SU-DHL-6 (cell line): ENCODE results near the gene BRIP1.

Experiments
- H2AFZ ChIP-seq: fragments of 200-600 bp; sonication (generic); 2 replicates; pipeline ENCODE4 v1.6.1; 2014; ENCODE audit warnings: low read depth, mild to moderate bottlenecking, moderate library complexity, mixed read lengths, antibody characterized with exemption, low read length; ENCODE audit not compliant: severe bottlenecking
- H3F3A ChIP-seq: fragments of 200-600 bp; shearing (Covaris generic); 2 replicates; pipeline ENCODE4 v1.6.0; 2016; ENCODE audit warnings: antibody characterized with exemption, mild to moderate bottlenecking; ENCODE audit not compliant: insufficient read depth
- H3K27ac ChIP-seq: fragments of 200-600 bp; sonication (generic); 2 replicates; pipeline ENCODE4 v1.5.1; 2016; ENCODE audit warnings: low read depth, mild to moderate bottlenecking, low read length, moderate library complexity, mixed read lengths
- H3K27me3 ChIP-seq: fragments of 200-600 bp; sonication (generic), shearing (Covaris generic); 2 replicates; pipeline ENCODE4 v1.6.0; 2014; ENCODE audit warnings: mild to moderate bottlenecking, low read length
- H3K36me3 ChIP-seq: fragments of 200-600 bp; sonication (generic); 2 replicates; pipeline ENCODE4 v1.6.1; 2014; ENCODE audit warnings: mild to moderate bottlenecking, low read length, mixed read lengths
- H3K4me2 ChIP-seq: fragments of 300-600, 200-600 bp; shearing (Covaris generic), sonication (generic); 2 replicates; pipeline ENCODE4 v1.6.0; 2014; ENCODE audit warnings: low read length, low read depth, mild to moderate bottlenecking; ENCODE audit not compliant: poor library complexity, severe bottlenecking
- H3K4me3 ChIP-seq: fragments of 200-600 bp; sonication (generic); 2 replicates; pipeline ENCODE4 v1.5.1; 2014; ENCODE audit warnings: antibody characterized with exemption, low read length, mild to moderate bottlenecking, mixed read lengths; ENCODE audit not compliant: insufficient read depth, poor library complexity, severe bottlenecking
- H3K79me2 ChIP-seq: fragments of 200-600 bp; sonication (generic); 2 replicates; pipeline ENCODE4 v1.6.1; 2014; ENCODE audit warnings: mild to moderate bottlenecking, low read length, moderate library complexity; ENCODE audit not compliant: insufficient read depth
- H3K9ac ChIP-seq: fragments of 200-600 bp; sonication (generic); 2 replicates; pipeline ENCODE4 v1.7.0; 2014; ENCODE audit warnings: mild to moderate bottlenecking, low read length
- H3K9me2 ChIP-seq: fragments of 200-600 bp; sonication (generic); replicated peaks from 2 replicates; pipeline ENCODE4 v1.6.1; 2014; ENCODE audit warnings: low read length; ENCODE audit not compliant: insufficient read depth
- H3K9me3 ChIP-seq: fragments of 200-600 bp; sonication (generic); 2 replicates; pipeline ENCODE4 v1.6.1; 2014; ENCODE audit warnings: low read length, mixed read lengths; ENCODE audit not compliant: insufficient read depth
- H4K20me1 ChIP-seq: fragments of 200-600 bp; sonication (generic); 2 replicates; pipeline ENCODE4 v1.6.1; 2014; ENCODE audit warnings: low read depth, mild to moderate bottlenecking, antibody characterized with exemption, low read length, moderate library complexity, mixed read lengths
- EZH2phosphoT487 ChIP-seq: fragments of 200-600 bp; sonication (generic), shearing (Covaris generic); conservative IDR thresholded peaks from 2 replicates; pipeline ENCODE4 v1.6.1; 2018; ENCODE audit warnings: mild to moderate bottlenecking, antibody characterized with exemption, low read length, moderate library complexity, mixed read lengths
- TF ChIP-seq, protein P1 (sequence below): fragments of 200-600 bp; sonication (generic); IDR thresholded peaks from one replicate; pipeline ENCODE4 v1.5.1; 2017; ENCODE audit warnings: antibody characterized with exemption, mild to moderate bottlenecking, low read length, moderate library complexity; ENCODE audit not compliant: insufficient read depth, poor library complexity, severe bottlenecking

The BRIP1 gene

DNA sequence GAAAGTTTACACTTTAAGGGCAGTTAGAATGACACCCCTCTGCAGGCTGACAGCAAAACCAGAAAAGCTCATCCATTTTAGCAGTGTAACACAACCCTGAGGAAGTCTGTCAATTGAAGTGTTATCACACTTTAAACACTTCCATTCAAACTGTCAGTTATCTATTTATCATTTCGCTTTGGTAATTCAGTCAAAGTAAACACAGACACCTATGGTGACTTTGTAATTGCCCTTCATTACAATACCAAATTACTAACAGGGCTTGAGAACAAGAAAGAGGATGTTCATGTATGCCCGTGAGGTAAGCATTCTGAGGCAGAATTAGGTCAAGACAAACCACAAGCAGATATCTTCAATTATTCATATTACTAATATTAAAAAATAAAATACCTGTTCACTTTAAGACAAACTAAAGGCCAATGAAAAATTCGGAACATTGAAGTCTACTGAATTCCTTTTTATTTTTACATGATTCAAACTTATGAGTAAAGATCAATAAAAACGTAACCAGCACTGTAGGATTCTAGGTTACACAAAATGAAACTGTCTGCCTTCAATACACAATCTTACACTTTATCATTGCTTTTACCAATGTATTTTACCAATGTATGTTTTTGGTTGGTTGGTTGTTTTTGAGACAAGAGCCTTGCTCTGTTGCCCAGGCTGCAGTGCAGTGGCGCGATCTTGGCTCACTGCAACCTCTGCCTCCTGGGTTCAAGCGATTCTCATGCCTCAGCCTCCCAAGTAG is 57.1 kb downstream of the BRIP1 start:
- Histone ChIP-seq H4K20me1 (no peaks in the 10 kb centered on the region; the same call in 1 of the 2 replicates), H3K9me2 (no peaks in the 10 kb centered on the region), H3F3A (no peaks in the 10 kb centered on the region; the same call in 1 of the 2 replicates), H3K9me3 (no peaks in the 10 kb centered on the region), H3K4me3 (no peak overlapping the region), H3K36me3 (peaks cover 40% of the 10 kb centered on the region; the same call in 1 of the 2 replicates), H2AFZ (no peak overlapping the region), H3K79me2 (no peaks in the 10 kb centered on the region; the same call in 1 of the 2 replicates), H3K27me3 (no peaks in the 10 kb centered on the region), H3K9ac (no peak overlapping the region), H3K4me2 (no peak overlapping the region), H3K27ac (no peak overlapping the region)
- TF ChIP-seq, protein P1, sequence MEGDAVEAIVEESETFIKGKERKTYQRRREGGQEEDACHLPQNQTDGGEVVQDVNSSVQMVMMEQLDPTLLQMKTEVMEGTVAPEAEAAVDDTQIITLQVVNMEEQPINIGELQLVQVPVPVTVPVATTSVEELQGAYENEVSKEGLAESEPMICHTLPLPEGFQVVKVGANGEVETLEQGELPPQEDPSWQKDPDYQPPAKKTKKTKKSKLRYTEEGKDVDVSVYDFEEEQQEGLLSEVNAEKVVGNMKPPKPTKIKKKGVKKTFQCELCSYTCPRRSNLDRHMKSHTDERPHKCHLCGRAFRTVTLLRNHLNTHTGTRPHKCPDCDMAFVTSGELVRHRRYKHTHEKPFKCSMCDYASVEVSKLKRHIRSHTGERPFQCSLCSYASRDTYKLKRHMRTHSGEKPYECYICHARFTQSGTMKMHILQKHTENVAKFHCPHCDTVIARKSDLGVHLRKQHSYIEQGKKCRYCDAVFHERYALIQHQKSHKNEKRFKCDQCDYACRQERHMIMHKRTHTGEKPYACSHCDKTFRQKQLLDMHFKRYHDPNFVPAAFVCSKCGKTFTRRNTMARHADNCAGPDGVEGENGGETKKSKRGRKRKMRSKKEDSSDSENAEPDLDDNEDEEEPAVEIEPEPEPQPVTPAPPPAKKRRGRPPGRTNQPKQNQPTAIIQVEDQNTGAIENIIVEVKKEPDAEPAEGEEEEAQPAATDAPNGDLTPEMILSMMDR, result no peak
- TF ChIP-seq EZH2phosphoT487, result no peak

DNA sequence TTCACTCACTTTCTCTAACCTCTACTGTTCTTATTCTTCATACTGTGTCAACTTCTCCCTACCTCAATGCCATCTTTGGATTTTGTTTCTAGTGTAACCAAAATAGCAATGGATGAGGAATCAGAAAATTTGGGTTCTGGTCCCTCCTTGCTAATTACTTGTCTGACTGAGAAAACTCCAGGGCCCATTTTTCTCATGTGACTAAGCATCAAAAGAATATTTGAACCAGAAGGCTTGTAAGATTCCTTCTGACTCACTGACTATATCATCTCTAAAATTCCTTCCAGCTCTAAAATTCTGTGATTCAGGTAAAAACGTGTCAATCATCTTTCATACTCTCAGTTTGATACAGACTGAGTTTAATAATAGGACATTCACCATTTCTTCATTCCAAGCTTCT is 57.9 kb downstream of the BRIP1 start:
- H3K36me3 ChIP-seq, result peaks cover 41% of the 10 kb centered on the region; the same call in 1 of the 2 replicates
- H3K9me2 ChIP-seq, result no peaks in the 10 kb centered on the region
- H3K79me2 ChIP-seq, result no peaks in the 10 kb centered on the region; the same call in 1 of the 2 replicates
- TF ChIP-seq, protein P1, result no peak
- no peak for TF ChIP-seq EZH2phosphoT487
- no peak overlapping the region for H3K9ac ChIP-seq
- no peak overlapping the region for H2AFZ ChIP-seq
- H3K9me3 ChIP-seq, result no peaks in the 10 kb centered on the region
- no peak overlapping the region for H3K4me2 ChIP-seq
- no peak overlapping the region for H3K27ac ChIP-seq
- no peak overlapping the region for H3K4me3 ChIP-seq
- H3K27me3 ChIP-seq, result no peaks in the 10 kb centered on the region
- H4K20me1 ChIP-seq, result no peaks in the 10 kb centered on the region; the same call in 1 of the 2 replicates
- H3F3A ChIP-seq, result no peaks in the 10 kb centered on the region; the same call in 1 of the 2 replicates

DNA sequence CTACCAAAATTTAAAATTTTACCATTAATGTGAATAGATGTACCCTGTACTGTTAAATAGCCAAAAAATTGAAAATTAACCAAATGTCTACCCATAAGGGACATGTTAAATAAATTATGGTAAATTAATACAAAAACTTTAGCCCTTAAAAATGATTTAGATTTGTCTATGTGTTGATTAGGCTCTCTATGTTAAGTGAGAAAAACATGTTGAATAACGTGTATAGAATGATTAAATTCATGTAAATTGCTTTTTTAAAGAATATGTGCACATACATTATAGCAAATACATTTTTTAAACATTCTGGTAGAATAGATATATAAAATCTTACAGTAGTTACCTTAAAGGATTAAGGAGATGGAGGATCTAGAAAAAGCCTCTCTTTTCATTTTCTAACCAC is 59.5 kb downstream of the BRIP1 start:
- Histone ChIP-seq H3K9me3 (no peaks in the 10 kb centered on the region), H3K4me2 (no peak overlapping the region), H3K36me3 (peaks cover 50% of the 10 kb centered on the region), H3F3A (no peaks in the 10 kb centered on the region; the same call in 1 of the 2 replicates), H4K20me1 (no peaks in the 10 kb centered on the region; the same call in 1 of the 2 replicates), H3K9me2 (no peaks in the 10 kb centered on the region), H3K27ac (no peak overlapping the region), H2AFZ (no peak overlapping the region), H3K27me3 (no peaks in the 10 kb centered on the region), H3K9ac (no peak overlapping the region), H3K79me2 (no peaks in the 10 kb centered on the region; the same call in 1 of the 2 replicates), H3K4me3 (no peak overlapping the region)
- no peak for TF ChIP-seq EZH2phosphoT487
- TF ChIP-seq, protein P1, result no peak
